GM23338 (cell line): ENCODE measurements around the gene PGP. TPM values are rescaled to one million over a fixed set of nuclear protein-coding genes. Genes with fewer than 3 reads are reported as not detected.

ENCODE experiments used
- ATAC-seq: fragments of 200-7000 bp; cut with Tn5 transposase; 3 replicates; pipeline ENCODE4 v1.9.1; 2020
- DNase-seq: peaks from one replicate; pipeline ENCODE4 v3.0.0-alpha.2; 2015; ENCODE audit warnings: low spot score
- H2AFZ ChIP-seq: fragments of 200-600 bp; sonication (generic); 2 replicates; pipeline ENCODE4 v1.8.0; 2016; ENCODE audit warnings: antibody characterized with exemption, mild to moderate bottlenecking, moderate library complexity
- H3F3A ChIP-seq: fragments of 200-600 bp; sonication (generic); replicated peaks from 2 replicates; pipeline ENCODE4 v1.8.0; 2017; ENCODE audit warnings: antibody characterized with exemption, mixed run types, low read depth
- H3K27ac ChIP-seq: fragments of 200-600 bp; sonication (generic); 2 replicates; pipeline ENCODE4 v1.6.1; 2016; ENCODE audit warnings: low read depth
- H3K27me3 ChIP-seq: fragments of 200-600 bp; sonication (generic); 2 replicates; pipeline ENCODE4 v1.8.0; 2016; ENCODE audit warnings: mild to moderate bottlenecking, mixed run types, moderate library complexity; ENCODE audit not compliant: insufficient read depth
- H3K36me3 ChIP-seq: fragments of 200-600 bp; sonication (generic); 2 replicates; pipeline ENCODE4 v1.8.0; 2016; ENCODE audit warnings: mild to moderate bottlenecking; ENCODE audit not compliant: insufficient read depth
- H3K4me1 ChIP-seq: fragments of 200-600 bp; sonication (generic); 2 replicates; pipeline ENCODE4 v1.8.0; 2016; ENCODE audit warnings: mild to moderate bottlenecking, moderate library complexity; ENCODE audit not compliant: insufficient read depth
- H3K4me2 ChIP-seq: fragments of 200-600 bp; sonication (generic); 2 replicates; pipeline ENCODE4 v1.7.1; 2017; ENCODE audit warnings: mixed run types
- H3K4me3 ChIP-seq: fragments of 200-600 bp; sonication (generic); 2 replicates; pipeline ENCODE4 v1.6.1; 2016; ENCODE audit warnings: mixed run types
- H3K79me2 ChIP-seq: fragments of 200-600 bp; sonication (generic); replicated peaks from 2 replicates; pipeline ENCODE4 v1.8.0; 2017; ENCODE audit warnings: mild to moderate bottlenecking; ENCODE audit not compliant: insufficient read depth
- H3K9me2 ChIP-seq: fragments of 200-600 bp; sonication (generic); 2 replicates; pipeline ENCODE4 v1.8.0; 2017; ENCODE audit not compliant: insufficient read depth
- H4K20me1 ChIP-seq: fragments of 200-600 bp; sonication (generic); replicated peaks from 2 replicates; pipeline ENCODE4 v1.8.0; 2017; ENCODE audit warnings: mild to moderate bottlenecking; ENCODE audit not compliant: insufficient read depth
- H3K27ac Mint-ChIP-seq: 2 replicates; pipeline ENCODE4 v1.8.0; 2020; ENCODE audit warnings: inconsistent platforms, mild to moderate bottlenecking, moderate library complexity, mixed read lengths
- H3K27me3 Mint-ChIP-seq: 3 replicates; pipeline ENCODE4 v1.8.0; 2022; ENCODE audit warnings: low read depth, mild to moderate bottlenecking, moderate library complexity, mixed read lengths, inconsistent platforms; ENCODE audit not compliant: insufficient read depth, poor library complexity
- H3K36me3 Mint-ChIP-seq: 3 replicates; pipeline ENCODE4 v1.8.0; 2021; ENCODE audit warnings: low read depth, mild to moderate bottlenecking, inconsistent platforms, moderate library complexity, mixed read lengths
- H3K4me1 Mint-ChIP-seq: 3 replicates; pipeline ENCODE4 v1.8.0; 2020; ENCODE audit warnings: mild to moderate bottlenecking, inconsistent platforms, mixed read lengths
- H3K4me3 Mint-ChIP-seq: 3 replicates; pipeline ENCODE4 v1.8.0; 2021; ENCODE audit warnings: moderate library complexity, mild to moderate bottlenecking, inconsistent platforms, mixed read lengths
- H3K9me3 Mint-ChIP-seq: 3 replicates; pipeline ENCODE4 v1.8.0; 2020; ENCODE audit warnings: moderate library complexity, mild to moderate bottlenecking, inconsistent platforms, mixed read lengths
- CREB1 ChIP-seq: fragments of 250-450 bp; sonication (Bioruptor Pico); IDR thresholded peaks from 2 replicates; pipeline ENCODE4 v1.5.0; 2020; ENCODE audit warnings: low read depth, mild to moderate bottlenecking, moderate library complexity
- CTCF ChIP-seq, 2 experiments: fragments of 200-600 bp in 1 of 2; sonication (generic) in 1 of 2; conservative IDR thresholded peaks; 2 replicates each; pipeline versions ENCODE4 v1.5.1 to v1.6.1; 2016 to 2017; ENCODE audit warnings: antibody characterized with exemption in 2 of 2, low read depth in 2 of 2, mild to moderate bottlenecking in 2 of 2, moderate library complexity in 1 of 2
- ETS1 ChIP-seq: IDR thresholded peaks from 2 replicates; pipeline ENCODE4 v1.6.1; 2016; ENCODE audit warnings: antibody characterized with exemption
- EZH2phosphoT487 ChIP-seq: fragments of 200-600 bp; sonication (generic); IDR thresholded peaks from one replicate; pipeline ENCODE4 v1.8.1; 2018; ENCODE audit warnings: antibody characterized with exemption; ENCODE audit not compliant: unreplicated experiment
- JUNB ChIP-seq: IDR thresholded peaks from one replicate; pipeline ENCODE4 v1.6.1; 2016; ENCODE audit warnings: antibody characterized with exemption; ENCODE audit not compliant: unreplicated experiment
- POLR2AphosphoS5 ChIP-seq: IDR thresholded peaks from 2 replicates; pipeline ENCODE4 v1.6.1; 2016; ENCODE audit warnings: antibody characterized with exemption, low read depth
- REST ChIP-seq: IDR thresholded peaks from one replicate; pipeline ENCODE4 v1.6.1; 2018; ENCODE audit warnings: antibody characterized with exemption; ENCODE audit not compliant: unreplicated experiment
- STAT1 ChIP-seq: IDR thresholded peaks from one replicate; pipeline ENCODE4 v1.6.1; 2016; ENCODE audit warnings: antibody characterized with exemption; ENCODE audit not compliant: unreplicated experiment
- ZNF114 ChIP-seq: fragments of 250-450 bp; sonication (Bioruptor Pico); IDR thresholded peaks from 2 replicates; pipeline ENCODE4 v1.5.0; 2020; ENCODE audit warnings: mild to moderate bottlenecking, moderate library complexity
- ZNF331 ChIP-seq: fragments of 250-450 bp; sonication (Bioruptor Pico); IDR thresholded peaks from 2 replicates; pipeline ENCODE4 v1.5.0; 2020; ENCODE audit warnings: low read depth, mild to moderate bottlenecking, moderate library complexity
- polyA plus RNA-seq: library from polyadenylated mRNA; unstranded; fragments of >200 nt; fragmentation: Nextera tagmentation; extraction: Ambion mirVana; gene quantifications from 2 replicates; pipeline ENCODE4 v1.2.1, GENCODE V29; 2016
- total RNA-seq: library from RNA; depleted of rRNA; stranded (reverse); fragments of >200 nt; shearing (Covaris generic); gene quantifications from 2 replicates; pipeline ENCODE4 v1.2.3, GENCODE V29; 2014

The PGP gene
- total and polyA plus RNA-seq, 2 experiments from 2014 or later: 44.4 to 80.3 TPM

- peaks cover 40% of the 10 kb centered on the region for H3K36me3 ChIP-seq
- H3K4me1 ChIP-seq: peaks cover 11% of the 10 kb centered on the region; the same call in 1 of the 2 replicates
- ATAC-seq (no peak), DNase-seq (no peak)
- TF ChIP-seq JUNB (no peak), CTCF (conservative IDR thresholded peaks at IDR 0.05; ENCODE audit: low read depth in 2 of 2) (no peak), POLR2AphosphoS5 (no peak), EZH2phosphoT487 (no peak), CREB1 (CRISPR knock-in tag) (no peak), REST (no peak), ZNF114 (no peak)
- H3K9me2 ChIP-seq: no peaks in the 10 kb centered on the region
- peaks cover 42% of the 10 kb centered on the region for H3K79me2 ChIP-seq
- H3K27ac Mint-ChIP-seq: no peak overlapping the region; the same call in 1 of the 2 replicates
- H3K27ac ChIP-seq: no peak overlapping the region; the same call in 1 of the 2 replicates
- H3K4me3 ChIP-seq: no peak overlapping the region
- peaks cover 63% of the 10 kb centered on the region for H3F3A ChIP-seq
- H3K27me3 Mint-ChIP-seq: peaks cover 12% of the 10 kb centered on the region
- peaks cover 78% of the 10 kb centered on the region for H3K36me3 Mint-ChIP-seq
- H2AFZ ChIP-seq: no peak overlapping the region
- H3K4me1 Mint-ChIP-seq: peaks cover 12% of the 10 kb centered on the region
- H3K4me3 Mint-ChIP-seq: no peak overlapping the region; the same call in 2 of the 3 replicates
- no peaks in the 10 kb centered on the region for H3K27me3 ChIP-seq
- no peak overlapping the region for H3K4me2 ChIP-seq
- no peaks in the 10 kb centered on the region for H3K9me3 Mint-ChIP-seq
- peaks cover 34% of the 10 kb centered on the region for H4K20me1 ChIP-seq
Observed at GRCh38 chr16:2253293-2253692, 38.7 kb upstream of the PGP start.

GRCh38 chr16:2252806-2253148 lies 38.1 kb upstream of the PGP start:
- no peak for DNase-seq
- H2AFZ ChIP-seq: no peak overlapping the region
- no peaks in the 10 kb centered on the region for H3K9me3 Mint-ChIP-seq
- H3K79me2 ChIP-seq: peaks cover 40% of the 10 kb centered on the region
- H3K27ac ChIP-seq: peak overlapping the region; percentile 97
- peaks cover 34% of the 10 kb centered on the region for H3K36me3 ChIP-seq
- peaks cover 28% of the 10 kb centered on the region for H4K20me1 ChIP-seq
- peaks cover 12% of the 10 kb centered on the region for H3K27me3 Mint-ChIP-seq
- peak overlapping the region; percentile 12; the same call in 2 of the 3 replicates for H3K4me3 Mint-ChIP-seq
- H3K36me3 Mint-ChIP-seq: peaks cover 77% of the 10 kb centered on the region
- peaks cover 12% of the 10 kb centered on the region for H3K4me1 Mint-ChIP-seq
- no peak for ATAC-seq
- peaks cover 58% of the 10 kb centered on the region for H3F3A ChIP-seq
- H3K4me2 ChIP-seq: peak overlapping the region; percentile 23; the same call in 1 of the 2 replicates
- H3K4me1 ChIP-seq: peaks cover 11% of the 10 kb centered on the region; the same call in 1 of the 2 replicates
- H3K4me3 ChIP-seq: no peak overlapping the region
- H3K9me2 ChIP-seq: no peaks in the 10 kb centered on the region
- H3K27me3 ChIP-seq: no peaks in the 10 kb centered on the region
- peak overlapping the region; percentile 27; the same call in 1 of the 2 replicates for H3K27ac Mint-ChIP-seq
- TF ChIP-seq ZNF114 (no peak), CTCF (conservative IDR thresholded peaks at IDR 0.05; ENCODE audit: low read depth in 2 of 2) (no peak), EZH2phosphoT487 (no peak), ETS1 (no peak), ZNF331 (no peak), STAT1 (no peak), CREB1 (CRISPR knock-in tag) (no peak), POLR2AphosphoS5 (no peak)
